ENCODE results near the gene RASAL1. TPM values are rescaled to one million over a fixed set of nuclear protein-coding genes. Genes with fewer than 3 reads are reported as not detected.

RASAL1 gene
- total and polyA plus RNA-seq, 4 experiments from 2014 or later: 0.10 to 1.4 (median 0.63) TPM

DNA sequence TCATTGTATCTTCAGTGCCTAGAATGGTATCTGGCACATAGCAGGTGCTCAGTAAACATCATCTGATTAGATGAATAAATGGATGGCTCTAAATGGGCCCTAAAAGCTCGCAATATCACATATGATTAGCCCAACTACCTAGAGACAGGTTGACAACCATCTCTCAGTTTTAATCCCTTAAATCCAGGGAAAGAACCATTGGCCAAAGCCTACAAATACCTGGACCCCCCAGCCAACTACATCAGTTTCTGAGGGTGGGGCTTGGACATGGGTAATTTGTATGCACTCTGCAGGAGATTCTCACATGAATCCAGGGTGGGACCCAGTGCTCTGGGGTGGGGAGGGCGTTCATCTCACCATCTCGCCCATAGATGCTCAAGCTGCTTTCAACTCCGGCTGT lies 83.8 kb downstream of the RASAL1 start:
- Histone ChIP-seq H3K27me3 (ENCODE audit: insufficient read depth, low read length) (no peaks in the 10 kb centered on the region), H3K9me3 (ENCODE audit: control insufficient read depth in 1 of 2, low read length in 2 of 2) (no peaks in the 10 kb centered on the region), H3K36me3 (ENCODE audit: insufficient read depth, low read length) (no peaks in the 10 kb centered on the region), H3K4me1 (ENCODE audit: insufficient read depth, low read length) (peaks cover 22% of the 10 kb centered on the region), H3K27ac (ENCODE audit: low read depth, low read length) (no peak overlapping the region), H3K4me3 (ENCODE audit: low read length in 2 of 2) (no peak overlapping the region)
- no peaks in the 10 kb centered on the region for H3K9me3 Mint-ChIP-seq
- POLR2A ChIA-PET (ENCODE audit: partially characterized antibody): no interaction called here
- H3K4me3 Mint-ChIP-seq: no peak overlapping the region
- no peak overlapping the region for H3K27ac Mint-ChIP-seq
- no peaks in the 10 kb centered on the region for H3K36me3 Mint-ChIP-seq
- CTCF ChIA-PET (ENCODE audit: partially characterized antibody): interaction anchor here (1.3 to 10.3 kb wide), 3 partner anchors 49 to 151 kb away, joined by 5 to 139 read pairs (median 12); no protein-coding TSS in a partner anchor
- H3K4me1 Mint-ChIP-seq: peaks cover 13 to 47% (median 32%) of the 10 kb centered on the region in 4 donors
- no peaks in the 10 kb centered on the region for H3K27me3 Mint-ChIP-seq
- DNase-seq: no peak
- intact Hi-C loops (cut with micrococcal nuclease): no loop called here

DNA sequence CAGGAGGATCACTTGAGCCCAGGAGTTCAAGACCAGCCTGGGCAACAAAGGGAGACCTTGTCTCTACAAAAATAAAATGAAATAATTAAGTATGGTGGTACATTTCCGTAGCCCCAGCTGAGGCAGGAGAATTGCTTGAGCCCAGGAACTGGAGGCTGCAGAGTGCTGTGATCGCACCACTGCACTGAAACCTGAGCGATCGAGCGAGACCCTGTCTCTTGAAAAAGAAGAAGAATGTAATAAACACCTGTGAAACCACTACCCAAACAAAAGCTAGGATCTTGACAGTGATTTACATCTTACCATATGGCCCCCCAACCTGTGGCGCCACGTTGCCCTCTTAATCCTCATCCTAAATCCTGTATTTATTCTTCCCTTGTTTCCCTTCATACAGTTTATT lies 84.8 kb downstream of the RASAL1 start:
- H3K4me3 Mint-ChIP-seq: no peak overlapping the region
- Histone ChIP-seq H3K27me3 (ENCODE audit: insufficient read depth, low read length) (no peaks in the 10 kb centered on the region), H3K4me1 (ENCODE audit: insufficient read depth, low read length) (peaks cover 16% of the 10 kb centered on the region), H3K27ac (ENCODE audit: low read depth, low read length) (no peak overlapping the region), H3K9me3 (ENCODE audit: control insufficient read depth in 1 of 2, low read length in 2 of 2) (no peaks in the 10 kb centered on the region), H3K36me3 (ENCODE audit: insufficient read depth, low read length) (no peaks in the 10 kb centered on the region), H3K4me3 (ENCODE audit: low read length in 2 of 2) (no peak overlapping the region)
- H3K36me3 Mint-ChIP-seq: no peaks in the 10 kb centered on the region
- ChIA-PET CTCF (ENCODE audit: partially characterized antibody) (interaction anchor here (0.9 to 10.3 kb wide), 6 partner anchors 20 to 150 kb away, joined by 3 to 139 read pairs (median 8); no protein-coding TSS in a partner anchor), POLR2A (ENCODE audit: partially characterized antibody) (interaction anchor here (0.8 kb wide), 1 partner anchor 53 kb away, joined by 3 read pairs; no protein-coding TSS in a partner anchor)
- DNase-seq: no peak
- no peaks in the 10 kb centered on the region for H3K27me3 Mint-ChIP-seq
- H3K27ac Mint-ChIP-seq: no peak overlapping the region
- intact Hi-C loops (cut with micrococcal nuclease): no loop called here
- H3K9me3 Mint-ChIP-seq: no peaks in the 10 kb centered on the region
- H3K4me1 Mint-ChIP-seq: peaks cover 11 to 40% (median 26%) of the 10 kb centered on the region in 4 donors

DNA sequence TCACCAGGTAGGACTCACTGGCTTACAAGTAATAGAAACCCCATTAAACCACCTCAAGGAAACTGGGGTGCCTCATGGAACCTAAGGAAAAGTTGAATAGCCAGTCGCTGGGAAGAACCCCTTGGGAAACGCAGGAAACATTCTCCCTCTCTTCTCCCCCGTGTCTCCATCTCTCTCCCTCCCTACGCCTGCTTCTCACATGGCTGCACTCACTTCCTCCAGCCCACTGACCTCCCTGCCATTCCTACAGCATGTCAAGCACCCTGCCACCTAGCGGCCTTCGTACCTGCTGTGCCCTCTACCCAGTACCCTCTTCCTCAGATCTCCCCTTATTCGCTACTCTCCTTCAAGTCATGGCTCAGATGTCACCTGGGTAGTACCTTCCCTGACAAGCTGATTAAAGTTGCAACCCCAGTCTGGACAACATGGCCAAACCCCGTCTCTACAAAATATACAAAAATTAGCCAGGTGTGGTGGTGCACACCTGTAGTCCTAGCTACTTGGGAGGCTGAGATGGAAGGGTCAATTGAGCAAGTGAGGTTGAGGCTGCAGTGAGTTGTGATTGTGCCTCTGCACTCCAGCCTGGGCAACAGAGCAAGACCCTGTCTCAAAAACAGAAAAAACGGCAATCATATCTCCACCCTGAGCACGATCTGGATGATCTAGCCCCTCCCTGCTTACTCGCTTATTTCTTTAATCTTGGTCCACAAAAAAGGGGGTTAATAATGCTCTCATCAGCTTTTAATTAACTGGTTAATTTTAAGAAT lies 85.4 kb downstream of the RASAL1 start:
- H3K36me3 ChIP-seq (ENCODE audit: insufficient read depth, low read length): no peaks in the 10 kb centered on the region
- Mint-ChIP-seq H3K27me3 (peaks cover 0 to 1% of the 10 kb centered on the region in 2 donors), H3K9me3 (no peaks in the 10 kb centered on the region), H3K4me1 (peaks cover 11 to 35% (median 23%) of the 10 kb centered on the region in 4 donors), H3K27ac (peak overlapping the region in 1 of 7 donors; percentile 40), H3K36me3 (no peaks in the 10 kb centered on the region), H3K4me3 (no peak overlapping the region)
- intact Hi-C loops (cut with micrococcal nuclease): loop anchor here (2.0 to 5.0 kb wide), 2 partner anchors 262 to 375 kb away; no protein-coding TSS in a partner anchor
- H3K4me1 ChIP-seq (ENCODE audit: insufficient read depth, low read length): peaks cover 12% of the 10 kb centered on the region
- no peak overlapping the region for H3K4me3 ChIP-seq (ENCODE audit: low read length in 2 of 2)
- H3K9me3 ChIP-seq (ENCODE audit: control insufficient read depth in 1 of 2, low read length in 2 of 2): no peaks in the 10 kb centered on the region
- ChIA-PET POLR2A (ENCODE audit: partially characterized antibody) (interaction anchor here (0.8 kb wide), 1 partner anchor 53 kb away, joined by 3 read pairs; no protein-coding TSS in a partner anchor), CTCF (ENCODE audit: partially characterized antibody) (interaction anchor here (0.9 to 10.3 kb wide), 8 partner anchors 20 to 150 kb away, joined by 3 to 139 read pairs (median 5); no protein-coding TSS in a partner anchor)
- H3K27me3 ChIP-seq (ENCODE audit: insufficient read depth, low read length): no peaks in the 10 kb centered on the region
- DNase-seq: no peak
- no peak overlapping the region for H3K27ac ChIP-seq (ENCODE audit: low read depth, low read length)

Small RNA genes lying within 50 kb of the gene (microRNA-seq; reads per million reads assigned to microRNA genes)
- gene MIR7106 (ENCODE audit: borderline microRNAs expressed, borderline number of aligned reads, borderline replicate concordance): not detected

Other genes starting within 250 kb of the RASAL1 start
- 10 to 100 TPM in 1 of 2 experiments, 1 to 10 TPM in 1; 8.4 to 10.9 TPM for gene OAS1, start 228.8 kb downstream of the RASAL1 start, total RNA-seq
- 10 to 100 TPM; 30.3 to 49.3 TPM for gene OAS1, start 228.8 kb downstream of the RASAL1 start, polyA plus RNA-seq
- gene OAS3, start 197.3 kb downstream of the RASAL1 start, total RNA-seq: 10 to 100 TPM; 20.3 to 22.5 TPM
- 10 to 100 TPM; 14.4 to 31.3 TPM for gene OAS3, start 197.3 kb downstream of the RASAL1 start, polyA plus RNA-seq
- 10 to 100 TPM; 73.5 to 77.4 TPM for gene OAS2, start 157.2 kb downstream of the RASAL1 start, total RNA-seq
- gene OAS2, start 157.2 kb downstream of the RASAL1 start, polyA plus RNA-seq: 10 to 100 TPM; 25.5 to 65.6 TPM
- gene DTX1, start 79.0 kb downstream of the RASAL1 start, total RNA-seq: 1 to 10 TPM; 7.0 to 7.5 TPM
- 1 to 10 TPM in 1 of 2 donors, under 1 TPM in 1; 0.30 to 4.1 TPM for gene DTX1, start 79.0 kb downstream of the RASAL1 start, polyA plus RNA-seq
- gene CFAP73, start 14.0 kb upstream of the RASAL1 start, total RNA-seq: not detected
- gene CFAP73, start 14.0 kb upstream of the RASAL1 start, polyA plus RNA-seq: under 1 TPM in 1 of 2 donors, not detected in 1; 0.18 TPM
- 10 to 100 TPM; 64.9 to 69.4 TPM for gene DDX54, start 49.7 kb upstream of the RASAL1 start, total RNA-seq
- gene DDX54, start 49.7 kb upstream of the RASAL1 start, polyA plus RNA-seq: 10 to 100 TPM in 1 of 2 donors, 1 to 10 TPM in 1; 9.9 to 39.7 TPM
- 10 to 100 TPM; 12.8 to 14.2 TPM for gene RITA1, start 50.0 kb upstream of the RASAL1 start, total RNA-seq
- gene RITA1, start 50.0 kb upstream of the RASAL1 start, polyA plus RNA-seq: 10 to 100 TPM; 19.4 to 25.9 TPM
- 10 to 100 TPM; 79.8 to 94.2 TPM for gene TPCN1, start 85.7 kb upstream of the RASAL1 start, total RNA-seq
- 10 to 100 TPM in 1 of 2 donors, 1 to 10 TPM in 1; 8.5 to 19.9 TPM for gene TPCN1, start 85.7 kb upstream of the RASAL1 start, polyA plus RNA-seq
- gene SLC8B1, start 199.3 kb upstream of the RASAL1 start, total RNA-seq: 10 to 100 TPM; 91.2 to 93.5 TPM
- 10 to 100 TPM; 33.9 to 51.7 TPM for gene SLC8B1, start 199.3 kb upstream of the RASAL1 start, polyA plus RNA-seq
- 10 to 100 TPM; 15.6 to 18.4 TPM for gene PLBD2, start 222.8 kb upstream of the RASAL1 start, total RNA-seq
- gene PLBD2, start 222.8 kb upstream of the RASAL1 start, polyA plus RNA-seq: 10 to 100 TPM in 1 of 2 donors, 1 to 10 TPM in 1; 2.2 to 10.7 TPM

All from CD4-positive, alpha-beta memory T cell (primary cell).